Measurements from ENCODE around the gene BSN.
"Not testable (repeated sequence)": the region's sequence is repeated elsewhere in the genome, so short reads cannot be mapped to it uniquely, and the experiment has no call there.

BSN gene

DNA sequence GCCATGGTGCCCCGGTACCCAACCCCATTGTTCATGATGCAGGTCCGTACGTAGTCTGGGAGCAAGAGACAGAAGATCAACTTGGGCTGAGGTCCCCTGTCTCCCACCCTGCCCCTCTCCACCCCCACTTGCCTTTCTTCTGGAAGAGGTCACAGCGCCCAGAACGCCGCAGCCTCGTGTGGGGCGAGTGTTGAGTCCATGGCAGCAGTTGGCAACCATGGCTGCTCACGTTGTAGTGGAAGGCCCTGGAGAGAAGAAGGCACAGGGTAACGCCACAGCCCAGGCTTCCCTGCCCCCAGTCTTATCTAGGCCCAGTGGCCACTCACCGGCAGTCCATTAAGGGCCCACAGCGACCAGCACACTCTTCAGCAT, 133.1 kb downstream of the BSN start:
- in situ Hi-C loops (cut with MboI; ENCODE audit: low sequenced_read_pairs) = not testable (repeated sequence)

DNA sequence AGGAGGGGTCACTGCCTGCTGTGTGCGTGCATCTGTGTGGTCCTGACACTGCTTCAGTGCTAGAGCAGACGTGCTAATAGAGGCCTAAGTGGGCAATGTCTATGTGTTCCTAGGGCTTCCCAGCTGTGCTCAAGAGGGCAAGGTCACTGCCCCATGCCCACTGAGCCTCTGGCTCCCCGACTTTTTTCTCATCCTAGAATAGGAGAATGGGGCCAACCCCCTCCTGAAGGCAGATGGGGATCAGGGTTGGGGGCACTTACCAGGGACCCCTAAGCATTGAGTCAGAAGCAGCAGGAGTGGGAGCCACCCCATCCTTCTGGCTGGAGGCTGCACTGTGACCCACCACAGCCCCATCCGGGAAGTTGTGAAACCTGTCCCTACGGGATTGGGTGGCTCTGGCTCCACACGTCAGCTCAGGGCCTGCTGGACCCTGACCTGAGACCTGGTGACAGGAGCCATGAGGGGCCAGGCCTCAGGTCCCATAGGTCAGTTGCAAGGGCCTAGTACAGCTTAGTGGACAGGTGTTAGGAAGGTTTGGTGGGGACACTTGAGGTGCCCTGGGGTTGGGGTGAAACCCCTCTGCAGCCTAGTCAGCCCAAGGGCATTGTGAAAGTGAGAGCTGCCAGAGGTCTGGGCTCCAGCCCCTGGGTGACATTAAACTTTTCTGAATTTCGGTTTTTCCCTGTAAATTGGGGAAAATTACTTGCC, 134.2 kb downstream of the BSN start:
- in situ Hi-C loops (cut with MboI; ENCODE audit: low sequenced_read_pairs) = not testable (repeated sequence)

DNA sequence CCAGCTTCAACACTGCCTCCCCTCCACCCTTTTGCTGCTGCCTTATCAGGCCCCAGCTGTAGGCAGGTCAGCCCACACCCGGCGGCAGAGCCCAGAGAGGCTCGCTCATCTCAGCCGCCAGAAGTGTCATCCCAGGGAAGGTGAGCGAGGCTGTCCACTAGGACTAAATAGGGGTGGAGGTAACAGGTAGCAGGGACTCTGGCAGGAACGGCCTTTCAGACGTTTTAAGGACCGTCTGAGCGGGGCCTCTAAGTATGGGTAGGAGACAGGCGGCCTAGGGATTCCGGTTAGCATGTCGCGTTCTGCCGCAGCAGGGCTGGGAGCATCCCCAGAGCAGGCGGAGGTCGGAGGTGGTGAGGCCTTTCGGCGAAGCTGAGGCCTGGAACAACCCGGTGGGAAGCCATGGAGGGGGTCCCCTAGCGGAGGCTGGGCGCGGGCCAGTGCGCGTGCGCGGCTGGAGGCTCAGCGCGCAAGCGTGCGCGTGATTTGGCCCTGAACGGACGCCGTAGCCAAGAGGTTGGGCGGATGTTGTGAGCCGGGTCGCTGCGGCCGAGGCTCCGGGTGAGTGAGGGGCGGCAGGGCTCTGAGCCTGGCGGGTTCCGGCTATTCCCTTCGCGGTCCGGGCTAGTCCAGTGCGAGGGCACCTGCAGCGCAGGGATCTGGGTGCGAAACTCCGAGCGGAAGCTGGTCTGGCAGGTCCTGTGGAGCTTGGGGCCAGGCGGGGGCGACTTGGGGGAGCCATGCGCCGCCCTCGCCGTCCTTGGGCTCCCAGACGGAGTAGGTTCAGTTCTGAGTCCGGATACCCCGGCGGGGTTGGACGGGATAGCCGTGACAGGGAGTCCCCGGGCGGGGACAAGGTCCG, 135.0 kb downstream of the BSN start, which contains the start of the genes MST1 and RNF123:
Gene MST1 (minus strand): TSS at position 429 of the 862 bp plus-strand sequence. CDS start 783 bp downstream, outside the sequence.
Gene RNF123 (plus strand): TSS at position 512 of the 862 bp plus-strand sequence. CDS start 1,609 bp downstream, outside the sequence.
- in situ Hi-C loops (cut with MboI; ENCODE audit: low sequenced_read_pairs) = no loop called here

DNA sequence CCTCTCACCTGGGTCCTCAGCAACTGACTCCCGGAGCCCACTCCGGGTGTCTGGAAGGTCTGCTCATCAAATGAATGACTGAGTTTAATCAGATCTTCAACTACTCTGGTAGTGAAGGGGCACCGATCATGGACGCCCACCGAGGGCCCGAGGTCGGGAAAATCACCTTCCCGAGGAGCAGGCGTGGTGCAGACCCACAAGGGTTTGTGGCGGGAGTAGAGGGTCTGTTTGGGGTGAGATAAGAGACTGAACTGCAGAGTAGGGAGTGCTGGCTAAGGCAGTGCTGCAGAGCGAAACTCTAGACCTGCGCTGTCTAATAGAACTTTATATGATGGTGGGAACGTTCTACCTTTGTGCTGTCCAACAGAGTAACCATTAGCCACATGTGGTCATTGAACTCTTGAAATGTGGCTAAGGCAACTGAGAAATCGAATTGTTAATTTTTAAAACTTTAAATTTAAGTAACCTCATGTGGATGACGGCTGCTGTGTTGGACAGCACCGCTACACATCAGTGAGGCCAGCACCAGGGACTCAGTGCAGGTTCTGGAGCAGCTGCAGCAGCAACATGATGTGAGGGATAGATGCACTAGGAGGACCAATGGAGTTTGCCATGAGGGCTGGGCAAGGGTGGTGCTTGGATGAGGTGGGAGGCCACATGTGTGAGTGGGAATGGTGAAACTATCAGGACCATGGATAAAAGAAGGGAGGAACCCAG, 135.8 kb downstream of the BSN start:
- in situ Hi-C loops (cut with MboI; ENCODE audit: low sequenced_read_pairs) = not testable (repeated sequence)

DNA sequence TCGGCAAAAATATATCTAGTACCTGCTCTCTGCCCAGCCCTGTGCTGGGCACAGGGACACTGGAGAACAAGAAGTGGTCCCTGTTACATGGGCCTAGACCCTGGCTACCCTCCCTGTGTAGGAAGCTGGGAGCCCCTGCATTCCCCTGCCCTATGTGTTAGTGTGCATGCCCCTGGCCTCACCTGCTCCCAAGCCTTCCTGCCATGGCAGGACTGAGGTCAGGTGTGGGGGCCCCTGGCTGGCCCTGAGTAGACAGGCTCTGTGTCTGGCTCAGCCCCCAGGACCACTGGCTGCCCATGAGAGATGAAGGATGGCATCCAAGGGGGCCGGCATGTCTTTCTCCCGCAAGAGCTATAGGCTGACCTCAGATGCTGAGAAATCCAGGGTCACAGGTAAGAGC, 136.6 kb downstream of the BSN start:
- in situ Hi-C loops (cut with MboI; ENCODE audit: low sequenced_read_pairs) = not testable (repeated sequence)

DNA sequence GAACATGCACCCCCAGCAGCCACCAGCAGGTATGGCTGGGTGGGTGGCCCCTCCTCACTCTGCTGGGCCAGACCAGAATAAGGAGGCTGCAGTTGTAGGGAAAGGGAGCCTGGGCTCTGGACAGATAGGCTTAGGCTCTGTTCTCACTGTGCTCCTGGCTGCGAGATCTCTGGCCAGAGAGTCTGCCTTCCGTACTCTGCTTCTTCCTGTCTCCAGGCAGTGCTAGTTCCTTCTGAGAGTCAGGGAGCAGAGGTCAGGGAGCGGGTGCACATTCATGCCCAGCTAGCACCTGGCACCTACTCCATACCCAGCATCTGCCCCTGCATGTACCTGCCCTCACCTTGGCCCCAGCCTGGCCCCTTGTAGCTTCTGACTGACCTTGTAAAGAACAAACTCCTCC, 137.2 kb downstream of the BSN start:
- in situ Hi-C loops (cut with MboI; ENCODE audit: low sequenced_read_pairs) = not testable (repeated sequence)

DNA sequence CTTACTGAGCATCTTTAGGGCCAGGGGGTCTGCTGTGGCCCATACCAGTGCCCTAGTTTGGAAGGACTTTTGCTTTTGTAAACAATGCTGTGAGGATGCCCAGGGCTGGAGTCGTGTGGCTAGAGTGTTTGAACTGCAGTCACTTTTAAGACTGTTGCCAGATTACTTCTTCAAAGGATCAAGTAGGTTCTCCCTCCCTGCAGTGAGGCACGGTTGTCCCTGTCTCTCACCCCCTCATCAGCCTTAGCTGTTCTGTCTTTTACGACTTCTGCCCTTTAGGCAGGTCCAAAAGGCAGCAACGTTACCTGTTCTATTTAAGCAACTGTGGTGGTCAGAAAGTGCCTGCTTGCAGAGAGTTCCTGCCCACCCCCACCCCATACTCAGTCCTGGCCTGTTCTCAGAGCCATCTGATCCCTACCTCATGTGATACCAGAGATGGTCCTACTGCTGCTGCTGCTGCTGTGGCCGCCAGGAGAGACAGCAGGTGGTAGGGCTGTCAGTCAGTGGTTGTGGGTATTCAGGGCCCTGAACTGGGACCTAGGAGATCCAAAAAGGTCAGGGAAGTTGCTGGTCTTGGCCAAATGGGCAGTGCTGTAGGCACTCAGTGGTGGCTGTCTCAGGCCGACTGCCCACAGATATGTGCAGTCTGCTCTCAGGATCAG, 140.3 kb downstream of the BSN start:
- in situ Hi-C loops (cut with MboI; ENCODE audit: low sequenced_read_pairs) = not testable (repeated sequence)

DNA sequence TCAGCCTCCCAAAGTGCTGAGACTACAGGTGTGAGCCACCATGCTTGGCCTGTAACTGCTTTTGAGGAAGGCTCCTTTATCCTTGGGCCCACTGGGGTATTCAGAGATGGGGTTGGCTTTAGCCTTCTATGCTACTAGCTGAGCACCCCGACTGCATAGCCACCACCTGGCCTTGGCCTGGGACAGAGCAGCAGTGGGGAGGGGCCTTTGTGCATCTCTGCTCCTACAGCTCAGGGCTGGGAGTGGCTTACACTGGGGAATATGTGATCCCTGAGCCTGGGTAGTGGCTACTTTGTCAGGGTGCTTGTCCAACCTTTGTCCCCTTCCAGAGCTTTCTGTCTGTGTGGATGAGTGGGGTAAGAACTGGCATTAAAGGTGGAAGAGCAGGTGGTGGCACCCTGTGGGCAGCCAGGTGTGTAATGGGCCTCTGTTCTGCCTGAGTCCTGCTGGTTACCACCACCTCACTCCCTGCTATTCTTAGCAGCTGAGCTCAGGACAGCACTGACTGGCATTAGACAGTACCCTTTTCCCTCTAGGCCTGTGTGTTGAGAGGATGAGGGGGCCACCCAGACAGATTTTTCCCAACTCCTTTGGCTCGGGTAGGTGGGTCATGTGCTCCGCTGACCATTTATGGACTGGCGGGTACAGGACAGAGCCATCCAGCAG, 141.2 kb downstream of the BSN start:
- in situ Hi-C loops (cut with MboI; ENCODE audit: low sequenced_read_pairs) = not testable (repeated sequence)

DNA sequence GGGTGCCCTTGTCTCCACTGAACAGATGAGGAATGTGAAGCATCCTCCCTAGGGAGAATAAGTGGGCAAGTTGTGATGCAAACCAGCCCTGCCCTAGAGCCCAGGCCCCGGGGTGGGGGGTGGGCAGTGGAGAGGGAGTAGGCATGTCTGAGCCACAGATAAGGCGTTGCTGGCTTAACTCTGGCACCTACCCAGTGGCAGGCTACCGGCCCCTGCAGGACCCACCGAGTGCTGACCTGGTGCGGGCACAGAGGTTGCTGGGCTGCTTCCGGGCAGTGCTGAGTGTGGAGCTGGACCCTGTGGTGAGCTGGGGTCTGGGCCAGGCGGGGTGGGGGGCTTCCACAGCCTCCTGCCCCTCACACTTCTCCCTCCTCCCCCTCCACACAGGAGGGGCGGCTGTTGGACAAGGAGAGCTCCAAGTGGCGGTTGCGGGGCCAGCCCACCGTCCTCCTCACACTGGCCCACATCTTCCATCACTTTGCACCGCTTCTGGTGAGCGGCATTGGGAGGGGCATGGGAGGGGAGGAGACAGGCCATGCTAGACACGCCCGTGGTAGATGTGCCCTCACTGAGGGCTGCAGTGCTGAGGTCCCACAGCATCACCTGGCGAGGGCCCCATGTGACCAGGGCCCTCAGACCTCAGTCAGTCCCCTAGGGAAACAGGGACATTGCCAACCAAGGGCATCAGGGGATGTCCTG, 145.2 kb downstream of the BSN start:
- in situ Hi-C loops (cut with MboI; ENCODE audit: low sequenced_read_pairs) = no loop called here

DNA sequence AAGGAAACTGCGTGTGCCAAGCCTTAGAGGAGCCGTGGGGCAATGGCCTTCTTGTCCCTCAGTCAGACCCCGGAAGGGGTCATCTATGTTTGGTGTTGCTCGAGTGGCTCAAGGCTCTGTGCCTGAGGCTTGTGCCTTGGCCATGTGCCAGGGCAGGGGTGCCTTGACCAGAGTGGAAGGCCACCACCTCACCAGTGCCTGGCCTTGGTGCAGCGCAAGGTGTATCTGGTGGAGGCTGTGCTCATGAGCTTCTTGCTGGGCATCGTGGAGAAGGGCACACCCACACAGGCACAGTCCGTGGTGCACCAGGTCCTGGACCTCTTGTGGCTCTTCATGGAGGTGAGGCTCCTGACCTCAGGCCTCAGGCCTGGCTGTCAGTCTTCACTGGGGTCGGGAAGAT, 145.7 kb downstream of the BSN start:
- in situ Hi-C loops (cut with MboI; ENCODE audit: low sequenced_read_pairs) = no loop called here

DNA sequence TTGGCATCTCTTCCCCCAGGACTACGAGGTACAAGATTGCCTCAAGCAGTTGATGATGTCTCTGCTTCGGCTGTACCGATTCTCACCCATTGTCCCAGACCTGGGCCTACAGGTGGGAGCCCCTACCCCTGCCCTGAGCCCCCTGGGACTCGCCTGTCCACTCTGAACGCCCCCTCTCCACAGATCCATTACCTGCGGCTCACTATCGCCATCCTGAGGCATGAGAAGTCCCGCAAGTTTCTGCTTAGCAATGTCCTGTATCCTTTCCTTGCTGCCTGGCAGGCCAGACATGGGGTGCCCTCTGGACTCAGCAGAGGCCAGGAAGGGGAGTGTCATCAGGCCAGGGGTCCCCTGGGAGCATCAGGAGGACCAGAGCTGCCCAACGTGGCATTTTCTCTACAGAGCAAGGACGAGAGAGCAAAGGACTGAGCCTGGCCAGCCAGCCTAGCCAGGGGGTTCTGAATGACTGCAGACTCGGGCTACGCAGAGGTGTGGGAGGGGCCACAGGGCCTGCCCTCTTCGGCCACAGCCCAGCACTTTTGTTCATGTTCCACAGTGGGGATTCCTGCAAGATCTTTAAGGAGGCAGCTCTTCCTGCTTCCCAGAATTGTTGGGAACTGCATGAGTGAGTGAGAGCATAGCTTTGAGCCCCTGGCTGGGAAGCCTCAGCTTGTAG, 146.3 kb downstream of the BSN start:
- in situ Hi-C loops (cut with MboI; ENCODE audit: low sequenced_read_pairs) = no loop called here

DNA sequence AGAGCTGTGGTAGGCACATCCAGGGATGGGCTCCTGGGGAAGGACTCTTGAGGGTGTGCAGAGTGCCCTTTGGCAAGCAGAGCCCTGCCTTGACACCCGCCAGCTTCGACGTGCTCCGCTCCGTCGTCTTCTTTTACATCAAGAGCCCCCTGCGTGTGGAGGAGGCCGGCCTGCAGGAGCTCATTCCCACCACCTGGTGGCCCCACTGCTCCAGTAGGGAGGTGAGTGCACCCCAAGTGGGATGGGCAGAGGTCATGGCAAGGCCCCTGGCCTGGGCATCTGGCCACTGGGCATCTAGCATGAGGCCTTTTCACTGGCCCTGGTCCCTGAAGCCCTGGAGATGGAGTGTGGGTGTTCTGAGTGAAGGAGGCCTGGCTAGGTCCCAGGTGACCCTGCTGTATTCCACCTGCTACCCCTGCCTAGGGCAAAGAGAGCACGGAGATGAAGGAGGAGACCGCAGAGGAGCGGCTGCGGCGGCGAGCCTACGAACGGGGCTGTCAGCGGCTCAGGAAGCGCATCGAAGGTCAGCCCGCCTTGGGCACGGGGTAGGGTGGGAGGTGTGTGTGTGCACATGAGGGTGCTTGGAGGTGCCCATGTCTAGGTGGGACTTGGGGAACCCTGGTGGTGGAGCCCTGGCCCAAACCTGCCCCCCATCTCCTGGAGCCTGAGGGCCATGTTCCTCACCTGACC, 147.3 kb downstream of the BSN start:
- in situ Hi-C loops (cut with MboI; ENCODE audit: low sequenced_read_pairs) = no loop called here

DNA sequence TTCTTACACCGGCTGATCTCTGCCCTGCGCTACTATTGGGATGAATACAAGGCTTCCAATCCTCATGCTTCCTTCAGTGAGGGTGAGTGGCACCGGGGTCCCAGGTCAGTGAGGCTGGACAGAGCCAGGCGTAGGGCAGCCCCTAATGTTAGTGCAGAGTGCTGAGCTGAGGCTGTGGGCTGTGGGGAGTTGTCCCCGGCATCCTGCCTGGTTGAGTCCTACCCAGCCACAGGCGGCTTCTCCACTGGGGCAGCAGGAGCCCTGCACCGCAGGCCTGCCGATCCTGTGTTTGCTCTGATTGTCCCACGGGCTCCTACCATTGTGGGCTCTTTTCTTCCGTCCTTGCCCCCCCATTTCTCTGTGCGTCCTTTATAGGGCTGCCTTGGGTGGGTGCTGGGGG, 148.4 kb downstream of the BSN start:
- in situ Hi-C loops (cut with MboI; ENCODE audit: low sequenced_read_pairs) = no loop called here

DNA sequence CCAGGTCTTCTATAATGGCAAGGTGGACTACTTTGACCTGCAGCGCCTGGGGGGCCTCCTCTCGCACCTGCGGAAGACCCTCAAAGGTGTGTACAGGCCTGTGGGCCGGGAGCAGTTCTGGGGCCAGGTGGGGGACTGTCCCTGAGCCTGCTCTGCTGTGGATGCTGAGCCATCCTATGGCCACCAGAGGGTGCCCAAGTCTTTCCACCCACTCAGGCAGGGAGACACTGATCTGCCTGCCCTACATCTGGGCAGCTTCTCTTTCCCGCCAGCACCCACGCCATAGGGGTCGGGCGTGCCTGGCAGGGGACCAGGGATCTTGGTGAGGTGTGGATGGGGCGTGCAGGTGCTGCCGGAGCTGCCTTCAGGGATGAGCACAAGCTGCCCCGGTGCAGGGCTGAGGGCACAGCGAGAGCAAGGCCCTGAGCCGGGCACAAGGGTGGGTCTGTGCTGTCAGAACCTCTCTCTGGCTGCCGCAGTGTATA, 149.2 kb downstream of the BSN start:
- in situ Hi-C loops (cut with MboI; ENCODE audit: low sequenced_read_pairs) = no loop called here

DNA sequence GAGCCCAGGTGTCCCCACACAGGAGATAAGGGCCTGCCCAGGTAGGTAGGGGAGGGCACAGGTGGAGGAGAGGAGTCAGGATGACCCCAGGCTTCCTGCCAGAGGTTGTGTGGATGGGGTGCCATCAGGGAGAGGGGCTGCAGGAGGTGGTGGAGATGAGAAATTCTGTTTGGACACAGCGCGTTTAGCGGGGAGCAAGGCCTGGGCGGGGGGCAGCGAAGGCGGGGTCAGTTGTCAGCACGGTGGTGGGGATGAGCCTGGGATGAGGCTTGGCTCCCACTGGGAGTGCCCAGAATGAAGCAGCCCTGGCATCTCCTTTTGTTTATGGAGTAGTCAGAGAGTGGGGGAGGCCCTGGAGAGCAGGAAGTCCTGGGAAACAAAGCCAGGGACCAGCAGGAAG, 149.7 kb downstream of the BSN start:
- in situ Hi-C loops (cut with MboI; ENCODE audit: low sequenced_read_pairs) = no loop called here

DNA sequence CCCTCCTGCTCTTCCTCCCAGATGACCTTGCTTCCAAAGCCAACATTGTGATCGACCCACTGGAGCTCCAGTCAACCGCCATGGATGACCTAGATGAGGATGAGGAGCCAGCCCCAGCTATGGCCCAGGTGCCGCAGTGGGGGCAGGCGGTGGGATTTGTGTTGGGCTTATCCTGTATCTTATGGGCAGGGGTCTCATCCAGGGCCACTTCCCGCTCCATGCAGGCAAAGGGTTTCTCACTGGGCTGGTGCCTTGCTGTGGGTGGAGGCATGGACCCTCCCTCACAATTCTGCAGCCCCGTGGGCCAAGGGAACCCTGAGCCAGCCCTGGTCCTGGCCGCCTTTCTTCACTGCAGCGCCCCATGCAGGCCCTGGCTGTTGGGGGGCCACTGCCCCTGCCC, 150.4 kb downstream of the BSN start:
- in situ Hi-C loops (cut with MboI; ENCODE audit: low sequenced_read_pairs) = no loop called here

DNA sequence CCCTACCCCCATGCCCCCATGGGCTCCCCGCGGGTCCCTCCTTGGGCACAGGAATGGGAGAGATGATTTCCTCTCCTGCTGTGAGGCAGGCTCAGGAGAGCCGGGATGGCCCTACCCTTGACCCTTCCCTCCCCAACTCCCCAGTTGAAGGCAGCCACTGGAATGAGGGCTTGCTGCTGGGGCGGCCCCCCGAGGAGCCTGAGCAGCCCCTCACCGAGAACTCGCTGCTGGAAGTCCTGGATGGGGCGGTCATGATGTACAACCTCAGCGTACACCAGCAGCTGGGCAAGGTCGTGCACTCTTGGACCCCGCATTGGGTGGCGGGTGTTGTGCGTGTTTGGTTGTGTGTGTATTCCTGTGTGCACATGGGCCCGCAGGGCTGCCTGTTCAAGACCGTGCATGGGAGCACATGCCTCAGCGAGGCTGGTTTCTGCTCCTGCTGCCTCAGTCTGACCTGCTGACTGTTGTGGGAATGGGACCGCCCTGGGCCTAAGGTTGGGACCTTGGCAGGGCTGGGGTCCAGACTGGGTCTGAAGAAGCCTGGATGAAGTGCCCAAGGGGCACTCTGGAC, 151.2 kb downstream of the BSN start:
- in situ Hi-C loops (cut with MboI; ENCODE audit: low sequenced_read_pairs) = no loop called here

DNA sequence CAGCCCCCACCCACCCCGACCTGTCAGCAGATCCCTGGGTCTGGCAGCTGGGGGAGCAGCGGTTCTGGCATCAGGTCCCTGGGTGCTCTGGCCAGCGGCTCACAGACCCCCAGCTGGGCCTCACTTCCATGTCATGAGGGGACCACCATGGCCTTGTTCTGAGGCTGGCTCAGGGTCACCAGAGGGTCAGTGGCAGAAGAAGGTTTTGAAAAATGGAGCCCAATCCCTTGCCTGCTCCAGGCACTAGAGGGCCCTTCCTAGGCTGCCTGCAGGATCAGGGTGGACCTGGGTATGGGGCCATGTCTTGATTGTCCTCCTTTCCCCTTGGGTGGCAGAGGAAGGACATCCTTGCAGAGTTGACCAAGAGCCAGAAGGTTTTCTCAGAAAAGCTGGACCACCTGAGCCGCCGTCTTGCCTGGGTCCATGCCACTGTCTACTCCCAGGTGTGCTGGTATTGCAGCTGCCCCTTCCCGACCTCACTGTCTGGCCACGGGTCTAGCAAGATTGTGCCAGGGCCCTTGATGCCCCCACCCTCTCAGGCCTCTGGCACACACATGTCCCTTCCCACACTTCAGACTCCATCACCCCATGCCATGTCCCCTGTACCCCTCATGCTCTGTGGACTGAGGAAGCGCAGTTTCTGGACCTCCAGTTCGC, 152.3 kb downstream of the BSN start:
- in situ Hi-C loops (cut with MboI; ENCODE audit: low sequenced_read_pairs) = no loop called here
